SK-N-SH (cell line): ENCODE data around the gene SLC22A23. TPM values are rescaled to one million over a fixed set of nuclear protein-coding genes. Genes with fewer than 3 reads are reported as not detected.
"Not testable (repeated sequence)": the region's sequence is repeated elsewhere in the genome, so short reads cannot be mapped to it uniquely, and the experiment has no call there.

ENCODE experiments used
- CTCF ChIA-PET: fragments of 300-600, 350-600 bp; formaldehyde crosslinking; extraction: SDS; loops from one replicate; lab custom pipeline; 2021; lab: Yijun Ruan, JAX
- POLR2A ChIA-PET: fragments of 350-600 bp; sonication (Branson Sonifier 250); formaldehyde crosslinking; extraction: SDS; loops from one replicate; lab custom pipeline; 2020; ENCODE audit warnings: antibody characterized with exemption, inconsistent platforms; lab: Yijun Ruan, JAX
- DNase-seq: peaks from one replicate; pipeline ENCODE4 v3.0.0; 2012
- H2AFZ ChIP-seq: fragments of 200-600 bp; sonication (generic); 2 replicates; pipeline ENCODE4 v1.8.1; 2016; ENCODE audit warnings: antibody characterized with exemption, mild to moderate bottlenecking, low read depth
- H3F3A ChIP-seq: fragments of 200-600 bp; sonication (generic); replicated peaks from 2 replicates; pipeline ENCODE3; 2016; ENCODE audit warnings: antibody characterized with exemption, mild to moderate bottlenecking; ENCODE audit not compliant: insufficient read depth
- H3K27ac ChIP-seq, 2 experiments: fragments of 200-500 bp in 1 of 2; fragments of 200-600 bp in 1 of 2; sonication (Bioruptor generic) in 1 of 2; sonication (generic), shearing (Covaris generic) in 1 of 2; 2 replicates each; pipeline versions ENCODE4 v1.5.1 to v1.6.1; 2014 to 2016; ENCODE audit warnings: low read depth in 2 of 2, inconsistent platforms in 1 of 2, low read length in 1 of 2, mild to moderate bottlenecking in 1 of 2, mixed read lengths in 1 of 2
- H3K27me3 ChIP-seq: fragments of 200-600 bp; sonication (generic), shearing (Covaris generic); 2 replicates; pipeline ENCODE4 v1.6.1; 2016; ENCODE audit warnings: mixed run types; ENCODE audit not compliant: insufficient read depth
- H3K36me3 ChIP-seq, 2 experiments: fragments of 200-500 bp in 1 of 2; fragments of 200-600 bp in 1 of 2; sonication (Bioruptor generic) in 1 of 2; sonication (generic) in 1 of 2; replicated peaks in 1 of 2; 2 replicates each; pipeline versions ENCODE3 to v1.5.1; 2014 to 2016; ENCODE audit warnings: low read length in 1 of 2, mild to moderate bottlenecking in 1 of 2; ENCODE audit not compliant: insufficient read depth in 2 of 2, control insufficient read depth in 1 of 2
- H3K4me1 ChIP-seq, 2 experiments: fragments of 200-500 bp in 1 of 2; fragments of 200-600 bp in 1 of 2; sonication (Bioruptor generic) in 1 of 2; sonication (generic), shearing (Covaris generic) in 1 of 2; 2 replicates each; pipeline versions ENCODE4 v1.5.1 to v1.6.1; 2014 to 2016; ENCODE audit warnings: low read depth in 1 of 2, low read length in 1 of 2, mixed run types in 1 of 2; ENCODE audit not compliant: insufficient read depth in 2 of 2, control insufficient read depth in 1 of 2
- H3K4me2 ChIP-seq: fragments of 200-600 bp; sonication (generic), shearing (Covaris generic); 2 replicates; pipeline ENCODE4 v1.6.1; 2017; ENCODE audit warnings: mixed run types
- H3K4me3 ChIP-seq, 2 experiments: fragments of 200-500 bp in 1 of 2; fragments of 200-600 bp in 1 of 2; sonication (Bioruptor generic) in 1 of 2; sonication (generic), shearing (Covaris generic) in 1 of 2; 2 replicates each; pipeline versions ENCODE4 v1.5.1 to v1.8.1; 2014 to 2016; ENCODE audit warnings: low read depth in 2 of 2, inconsistent platforms in 1 of 2, low read length in 1 of 2, mild to moderate bottlenecking in 1 of 2, mixed read lengths in 1 of 2, moderate library complexity in 1 of 2
- H3K79me2 ChIP-seq: fragments of 200-600 bp; sonication (generic); 2 replicates; pipeline ENCODE4 v1.8.1; 2017; ENCODE audit warnings: mild to moderate bottlenecking; ENCODE audit not compliant: insufficient read depth
- H3K9ac ChIP-seq: fragments of 200-600 bp; sonication (generic); 2 replicates; pipeline ENCODE4 v1.6.1; 2017; ENCODE audit warnings: mixed run types
- H3K9me2 ChIP-seq: fragments of 200-600 bp; sonication (generic); 2 replicates; pipeline ENCODE4 v1.6.1; 2017; ENCODE audit warnings: mixed run types
- H3K9me3 ChIP-seq: fragments of 200-600 bp; sonication (generic); 2 replicates; pipeline ENCODE4 v1.6.1; 2017; ENCODE audit warnings: mixed run types, mild to moderate bottlenecking, moderate library complexity
- H4K20me1 ChIP-seq: fragments of 200-600 bp; sonication (generic); 2 replicates; pipeline ENCODE4 v1.6.1; 2017; ENCODE audit warnings: mild to moderate bottlenecking, mixed run types; ENCODE audit not compliant: insufficient read depth
- FOXJ3 ChIP-seq: sonication (generic); formaldehyde crosslinking; IDR thresholded peaks from 2 replicates; pipeline ENCODE4 v1.5.1; 2020; ENCODE audit warnings: mild to moderate bottlenecking, missing genetic modification reagents
- RXRA ChIP-seq: IDR thresholded peaks from 2 replicates; pipeline ENCODE4 v1.4.0; 2012; ENCODE audit warnings: low read depth, mild to moderate bottlenecking, borderline replicate concordance
- TAF1 ChIP-seq: IDR thresholded peaks from 2 replicates; pipeline ENCODE4 v1.6.1; 2012; ENCODE audit warnings: low read depth, mild to moderate bottlenecking, low read length, moderate library complexity, borderline replicate concordance
- WGBS: methylation state at CpG from one replicate; pipeline ENCODE4 v1.1.6; 2017; ENCODE audit warnings: low lambda C conversion rate; 5-methylcytosine and 5-hydroxymethylcytosine counted together
- polyA plus RNA-seq, 3 experiments: library from polyadenylated mRNA; depleted of rRNA; stranded (reverse); fragments of >200 nt; gene quantifications; 2 replicates each; pipeline ENCODE4 v1.2.3, GENCODE V29; 2012
- TF ChIP-seq, protein P1 (sequence below): IDR thresholded peaks from 2 replicates; pipeline ENCODE4; 2012
- TF ChIP-seq, protein P2 (sequence below): fragments of 200-600 bp; sonication (generic); IDR thresholded peaks from 2 replicates; pipeline ENCODE4 v1.6.1; 2017; ENCODE audit warnings: antibody characterized with exemption, mild to moderate bottlenecking, moderate library complexity
- TF ChIP-seq, protein P3 (sequence below): fragments of 150-350 bp; IDR thresholded peaks from 2 replicates; pipeline ENCODE4 v1.6.1; 2017; ENCODE audit warnings: antibody characterized with exemption, low read length, low read depth, borderline replicate concordance

Gene SLC22A23
- polyA plus RNA-seq, 1 of the 3 experiments (the other 2 are of a cell fraction) = not detected

DNA sequence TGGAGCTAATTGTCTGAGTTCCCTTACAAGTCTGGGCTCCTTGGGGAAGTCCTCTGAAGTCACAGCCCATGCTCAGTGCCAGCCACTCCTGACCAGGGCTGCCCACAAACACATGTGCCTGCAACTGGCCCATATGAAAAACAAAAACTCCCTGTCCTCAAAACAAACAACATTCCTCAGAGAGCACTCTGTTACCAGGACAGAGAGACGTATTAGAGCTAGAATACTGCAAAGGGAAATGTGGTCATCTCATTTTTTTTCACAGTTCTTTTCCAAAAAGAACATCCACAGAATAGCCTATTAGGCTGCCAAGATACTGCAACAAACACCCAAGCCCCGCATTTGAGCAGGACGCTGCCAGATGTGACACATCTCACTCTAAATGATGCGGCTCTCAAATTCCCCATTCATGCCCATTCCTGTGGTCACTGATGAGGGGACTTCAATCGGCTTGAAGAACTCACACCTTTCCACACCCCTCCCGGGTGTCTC lies 71.1 kb downstream of the SLC22A23 start:
- 52% methylated on average over 6 of the region's 6 CpGs for WGBS
- H3K4me1 ChIP-seq = no peaks in the 10 kb centered on the region; a peak in 1 of 4 replicates
- H3K4me3 ChIP-seq = no peak overlapping the region
- H3K79me2 ChIP-seq = no peaks in the 10 kb centered on the region
- TF ChIP-seq RXRA (no peak), FOXJ3 (CRISPR knock-in tag) (no peak), TAF1 (no peak)
- TF ChIP-seq, protein P1, sequence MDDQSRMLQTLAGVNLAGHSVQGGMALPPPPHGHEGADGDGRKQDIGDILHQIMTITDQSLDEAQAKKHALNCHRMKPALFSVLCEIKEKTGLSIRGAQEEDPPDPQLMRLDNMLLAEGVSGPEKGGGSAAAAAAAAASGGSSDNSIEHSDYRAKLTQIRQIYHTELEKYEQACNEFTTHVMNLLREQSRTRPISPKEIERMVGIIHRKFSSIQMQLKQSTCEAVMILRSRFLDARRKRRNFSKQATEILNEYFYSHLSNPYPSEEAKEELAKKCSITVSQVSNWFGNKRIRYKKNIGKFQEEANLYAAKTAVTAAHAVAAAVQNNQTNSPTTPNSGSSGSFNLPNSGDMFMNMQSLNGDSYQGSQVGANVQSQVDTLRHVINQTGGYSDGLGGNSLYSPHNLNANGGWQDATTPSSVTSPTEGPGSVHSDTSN = no peak
- TF ChIP-seq, protein P2, sequence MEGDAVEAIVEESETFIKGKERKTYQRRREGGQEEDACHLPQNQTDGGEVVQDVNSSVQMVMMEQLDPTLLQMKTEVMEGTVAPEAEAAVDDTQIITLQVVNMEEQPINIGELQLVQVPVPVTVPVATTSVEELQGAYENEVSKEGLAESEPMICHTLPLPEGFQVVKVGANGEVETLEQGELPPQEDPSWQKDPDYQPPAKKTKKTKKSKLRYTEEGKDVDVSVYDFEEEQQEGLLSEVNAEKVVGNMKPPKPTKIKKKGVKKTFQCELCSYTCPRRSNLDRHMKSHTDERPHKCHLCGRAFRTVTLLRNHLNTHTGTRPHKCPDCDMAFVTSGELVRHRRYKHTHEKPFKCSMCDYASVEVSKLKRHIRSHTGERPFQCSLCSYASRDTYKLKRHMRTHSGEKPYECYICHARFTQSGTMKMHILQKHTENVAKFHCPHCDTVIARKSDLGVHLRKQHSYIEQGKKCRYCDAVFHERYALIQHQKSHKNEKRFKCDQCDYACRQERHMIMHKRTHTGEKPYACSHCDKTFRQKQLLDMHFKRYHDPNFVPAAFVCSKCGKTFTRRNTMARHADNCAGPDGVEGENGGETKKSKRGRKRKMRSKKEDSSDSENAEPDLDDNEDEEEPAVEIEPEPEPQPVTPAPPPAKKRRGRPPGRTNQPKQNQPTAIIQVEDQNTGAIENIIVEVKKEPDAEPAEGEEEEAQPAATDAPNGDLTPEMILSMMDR = no peak
- TF ChIP-seq, protein P3, sequence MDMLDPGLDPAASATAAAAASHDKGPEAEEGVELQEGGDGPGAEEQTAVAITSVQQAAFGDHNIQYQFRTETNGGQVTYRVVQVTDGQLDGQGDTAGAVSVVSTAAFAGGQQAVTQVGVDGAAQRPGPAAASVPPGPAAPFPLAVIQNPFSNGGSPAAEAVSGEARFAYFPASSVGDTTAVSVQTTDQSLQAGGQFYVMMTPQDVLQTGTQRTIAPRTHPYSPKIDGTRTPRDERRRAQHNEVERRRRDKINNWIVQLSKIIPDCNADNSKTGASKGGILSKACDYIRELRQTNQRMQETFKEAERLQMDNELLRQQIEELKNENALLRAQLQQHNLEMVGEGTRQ = no peak
- ChIA-PET CTCF (no interaction called here), POLR2A (no interaction called here)
- H3K27ac ChIP-seq = no peak overlapping the region
- H3K9me2 ChIP-seq = no peaks in the 10 kb centered on the region
- no peaks in the 10 kb centered on the region for H4K20me1 ChIP-seq
- peaks cover 20% of the 10 kb centered on the region; the same call in 1 of the 2 replicates for H3K27me3 ChIP-seq
- no peak for DNase-seq
- no peaks in the 10 kb centered on the region for H3F3A ChIP-seq
- no peaks in the 10 kb centered on the region for H3K36me3 ChIP-seq
- no peak overlapping the region for H3K9ac ChIP-seq
- H3K4me2 ChIP-seq = no peak overlapping the region
- no peak overlapping the region for H2AFZ ChIP-seq
- H3K9me3 ChIP-seq = no peaks in the 10 kb centered on the region

DNA sequence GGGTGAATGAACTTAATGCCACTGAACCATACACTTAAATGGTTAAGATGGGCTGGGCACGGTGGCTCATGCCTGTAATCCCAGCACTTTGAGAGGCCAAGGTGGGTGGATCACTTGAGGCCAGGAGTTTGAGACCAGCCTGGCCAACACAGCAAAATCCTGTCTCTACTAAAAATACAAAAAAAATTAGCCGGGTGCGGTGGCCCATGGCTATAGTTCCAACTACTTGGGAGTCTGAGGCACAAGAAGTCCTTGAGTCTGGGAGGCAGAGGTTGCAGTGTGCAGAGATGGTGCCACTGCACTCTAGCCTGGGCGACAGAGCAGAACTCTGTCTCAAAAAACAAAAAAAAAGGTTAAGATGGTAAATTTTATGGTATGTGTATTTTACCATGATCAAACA lies 71.7 kb downstream of the SLC22A23 start:
- 64% methylated on average over 4 of the region's 4 CpGs for WGBS
- CTCF ChIA-PET, H3K27ac ChIP-seq, H3K4me2 ChIP-seq, H2AFZ ChIP-seq, H3K4me1 ChIP-seq, H3K9me2 ChIP-seq, H3K36me3 ChIP-seq, H3K9ac ChIP-seq, H3F3A ChIP-seq, H4K20me1 ChIP-seq, POLR2A ChIA-PET, H3K4me3 ChIP-seq, H3K79me2 ChIP-seq, H3K9me3 ChIP-seq, DNase-seq: not testable (repeated sequence)
- peaks cover 15% of the 10 kb centered on the region; the same call in 1 of the 2 replicates for H3K27me3 ChIP-seq
